HFF-Myc (cell line): ENCODE results near the gene PROM2.

Experiments used
- DNase-seq: peaks from one replicate; pipeline ENCODE4 v3.0.0-alpha.2; 2011; ENCODE audit warnings: low read depth; ENCODE audit errors: extremely low read depth
- H3K4me3 ChIP-seq: replicated peaks from 2 replicates; pipeline ENCODE4 v1.5.1; 2011; ENCODE audit warnings: low read depth, mild to moderate bottlenecking, control low read depth, low read length
- TF ChIP-seq, protein P1 (sequence below): IDR thresholded peaks from 2 replicates; pipeline ENCODE4 v1.5.1; 2012; ENCODE audit warnings: mild to moderate bottlenecking, low read depth, low read length, control low read depth; ENCODE audit errors: missing control alignments

Gene PROM2

DNA sequence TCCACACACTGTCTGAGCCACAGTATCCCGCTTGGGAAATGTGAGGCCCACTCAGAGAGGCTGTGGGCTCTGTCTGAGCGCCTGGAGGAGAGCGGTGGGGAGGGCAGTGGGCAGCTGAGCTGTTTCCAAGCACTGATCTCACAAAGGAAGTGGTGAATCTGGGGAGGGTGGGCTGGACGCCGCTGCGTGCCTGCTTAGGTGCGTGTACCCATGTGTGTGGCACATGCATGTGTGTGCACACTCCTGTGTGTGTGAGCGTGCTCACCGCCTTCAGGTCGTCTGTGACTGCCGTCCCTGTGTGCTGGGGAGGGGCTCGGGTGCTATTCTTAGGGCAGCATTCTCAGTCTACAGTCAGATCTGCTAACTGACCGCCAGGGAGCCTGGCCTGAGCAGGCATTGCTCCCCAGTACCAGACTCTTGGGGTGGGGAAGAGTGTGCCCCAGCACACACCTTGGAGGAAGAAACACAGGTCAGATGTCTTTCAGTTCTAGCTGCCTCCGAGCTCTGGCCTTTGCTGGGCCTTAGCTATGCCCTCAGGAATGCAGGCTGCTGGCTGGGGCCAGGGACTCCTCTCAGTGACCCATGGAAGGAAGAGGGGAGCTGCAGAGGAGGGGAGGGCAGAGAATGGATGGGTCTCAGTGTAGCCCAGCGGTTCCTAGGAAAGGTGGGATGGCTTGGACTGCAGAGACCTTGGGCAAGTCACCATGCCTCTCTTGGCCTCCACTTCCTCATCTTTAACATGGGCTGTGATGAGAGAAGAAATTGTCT lies 54.3 kb downstream of the PROM2 start:
- DNase-seq: no peak
- no peak overlapping the region for H3K4me3 ChIP-seq
- TF ChIP-seq, protein P1, sequence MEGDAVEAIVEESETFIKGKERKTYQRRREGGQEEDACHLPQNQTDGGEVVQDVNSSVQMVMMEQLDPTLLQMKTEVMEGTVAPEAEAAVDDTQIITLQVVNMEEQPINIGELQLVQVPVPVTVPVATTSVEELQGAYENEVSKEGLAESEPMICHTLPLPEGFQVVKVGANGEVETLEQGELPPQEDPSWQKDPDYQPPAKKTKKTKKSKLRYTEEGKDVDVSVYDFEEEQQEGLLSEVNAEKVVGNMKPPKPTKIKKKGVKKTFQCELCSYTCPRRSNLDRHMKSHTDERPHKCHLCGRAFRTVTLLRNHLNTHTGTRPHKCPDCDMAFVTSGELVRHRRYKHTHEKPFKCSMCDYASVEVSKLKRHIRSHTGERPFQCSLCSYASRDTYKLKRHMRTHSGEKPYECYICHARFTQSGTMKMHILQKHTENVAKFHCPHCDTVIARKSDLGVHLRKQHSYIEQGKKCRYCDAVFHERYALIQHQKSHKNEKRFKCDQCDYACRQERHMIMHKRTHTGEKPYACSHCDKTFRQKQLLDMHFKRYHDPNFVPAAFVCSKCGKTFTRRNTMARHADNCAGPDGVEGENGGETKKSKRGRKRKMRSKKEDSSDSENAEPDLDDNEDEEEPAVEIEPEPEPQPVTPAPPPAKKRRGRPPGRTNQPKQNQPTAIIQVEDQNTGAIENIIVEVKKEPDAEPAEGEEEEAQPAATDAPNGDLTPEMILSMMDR: no peak

DNA sequence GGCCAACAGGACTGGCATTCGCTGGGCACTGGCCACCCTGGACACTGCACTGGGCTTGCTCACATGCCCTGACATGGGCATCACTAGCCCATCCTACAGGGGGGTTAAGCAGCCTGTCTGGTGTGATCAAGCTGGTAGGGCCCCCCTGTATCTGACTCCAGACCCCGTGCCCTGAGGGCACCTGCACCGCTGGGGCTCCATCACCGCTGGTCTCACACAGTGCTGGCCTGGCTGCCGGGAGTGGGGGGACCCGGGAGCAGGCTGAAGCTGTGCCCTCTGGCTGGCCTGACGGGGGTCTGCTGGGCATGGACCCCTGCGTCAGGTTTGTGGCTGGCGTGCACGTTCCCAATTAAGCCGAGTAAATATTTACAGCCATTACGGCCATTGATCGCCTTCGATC lies 55.2 kb downstream of the PROM2 start:
- DNase-seq: no peak
- no peak overlapping the region for H3K4me3 ChIP-seq
- TF ChIP-seq, protein P1: no peak

DNA sequence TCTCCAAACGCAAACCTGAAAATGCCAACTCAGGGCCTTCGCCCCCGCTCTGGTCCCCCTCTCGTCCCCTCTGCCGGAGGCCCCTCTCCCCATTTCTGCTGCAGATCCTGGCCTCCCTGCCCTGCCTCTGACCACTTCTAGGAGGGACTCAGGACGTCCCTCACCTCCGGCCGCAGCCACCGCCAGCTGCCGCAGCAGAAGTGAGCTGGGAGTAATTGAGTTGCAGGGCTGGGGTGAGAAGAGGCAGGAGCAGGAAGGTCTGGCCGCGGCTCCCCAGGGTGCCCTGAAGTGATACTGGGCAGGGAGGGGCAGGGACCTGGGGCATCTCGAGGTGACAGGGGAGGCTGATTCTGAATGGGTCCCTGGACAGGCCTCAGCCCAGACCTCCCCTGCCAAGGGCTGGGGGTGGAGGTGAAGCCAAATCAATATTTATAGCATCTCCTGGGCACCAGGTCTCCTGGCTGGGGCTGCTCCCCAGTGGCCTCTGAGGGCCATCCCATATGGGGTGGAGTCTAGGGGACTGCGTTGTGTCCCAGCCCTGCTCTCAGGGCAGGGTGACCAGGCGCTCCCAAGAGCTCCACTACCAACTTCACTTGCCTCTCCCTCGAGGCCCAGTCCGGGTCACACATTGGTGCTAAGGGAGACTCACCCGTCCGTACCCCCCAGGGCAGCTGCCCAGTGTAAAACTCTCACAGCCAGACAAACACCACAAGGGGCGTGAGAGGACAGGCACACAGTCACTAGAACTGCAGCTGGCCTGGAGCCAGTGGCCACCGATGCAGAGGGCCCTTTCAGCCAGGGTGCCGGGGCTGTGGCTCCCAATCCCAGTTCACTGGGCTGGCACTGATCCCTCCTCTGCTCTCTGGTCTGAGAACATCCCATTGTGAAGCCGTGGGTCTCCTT lies 55.9 kb downstream of the PROM2 start:
- DNase-seq: no peak
- TF ChIP-seq, protein P1: no peak
- H3K4me3 ChIP-seq: no peak overlapping the region

DNA sequence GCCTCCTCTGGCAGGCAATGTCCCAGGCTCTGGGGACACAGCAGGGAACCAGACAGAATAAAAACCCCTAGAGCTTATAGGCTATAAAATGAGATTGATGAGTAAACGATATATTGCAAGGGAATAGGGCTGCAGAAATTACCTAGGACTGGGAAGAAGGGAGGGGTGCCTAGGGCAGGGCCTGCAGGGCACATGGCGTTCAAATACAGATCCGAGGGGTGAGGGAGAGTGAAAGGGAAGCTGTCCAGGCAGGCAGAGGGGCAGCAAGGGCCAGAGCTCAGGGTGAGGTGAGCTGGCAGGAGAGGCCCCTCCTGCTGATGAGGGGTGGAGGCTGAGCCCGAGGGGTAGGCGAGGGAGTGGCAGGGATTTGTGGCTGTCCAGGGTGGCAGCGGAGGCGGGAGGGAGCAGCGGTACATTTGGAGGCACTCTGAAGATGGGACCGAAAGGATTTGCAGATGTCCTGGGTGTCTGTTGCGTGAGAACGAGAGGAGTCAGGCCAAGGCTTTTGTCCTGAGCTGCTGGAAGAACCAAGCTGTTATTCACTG lies 56.6 kb downstream of the PROM2 start:
- H3K4me3 ChIP-seq: no peak overlapping the region
- DNase-seq: no peak
- TF ChIP-seq, protein P1: no peak

DNA sequence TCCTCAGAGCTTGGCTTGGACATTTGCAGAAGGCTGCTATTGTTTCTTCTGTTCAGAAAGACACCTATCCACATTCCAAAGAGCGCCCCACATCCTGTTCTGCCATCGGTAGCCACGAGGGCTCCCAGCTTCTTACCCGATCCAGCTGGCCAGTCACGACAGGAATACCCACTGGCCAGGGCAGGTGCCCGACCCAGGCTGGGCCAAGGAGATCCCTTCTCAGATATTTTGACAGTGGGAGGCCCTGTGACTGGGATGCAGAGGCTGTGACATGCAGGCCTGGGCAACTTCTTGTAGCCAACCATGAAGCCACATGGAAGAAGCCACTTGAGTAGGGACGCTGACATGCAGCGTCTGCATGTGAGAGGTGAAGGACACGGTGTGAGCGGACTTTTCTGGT lies 57.4 kb downstream of the PROM2 start:
- TF ChIP-seq, protein P1: no peak
- DNase-seq: no peak
- no peak overlapping the region for H3K4me3 ChIP-seq

DNA sequence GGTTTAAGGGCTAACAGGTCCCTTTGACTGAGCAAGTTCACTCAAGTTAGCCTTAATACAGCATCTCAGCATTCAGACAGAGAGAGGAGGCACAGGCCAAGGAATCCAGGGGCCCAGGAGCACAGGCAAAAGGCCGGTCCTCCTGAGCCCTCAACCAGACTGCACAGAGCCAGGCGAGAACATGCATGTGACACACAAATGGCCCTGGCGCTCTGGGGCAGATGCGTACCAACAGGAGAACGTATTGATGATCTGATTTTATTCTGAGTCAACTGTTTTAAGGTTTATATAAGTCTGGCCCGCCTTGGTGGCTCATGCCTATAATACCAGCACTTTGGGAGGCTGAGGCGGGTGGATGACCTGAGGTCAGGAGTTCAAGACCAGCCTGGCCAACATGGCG lies 57.8 kb downstream of the PROM2 start:
- TF ChIP-seq, protein P1: no peak
- no peak for DNase-seq
- H3K4me3 ChIP-seq: no peak overlapping the region
